ENCODE measurements around the gene OR2T35. TPM values are rescaled to one million over a fixed set of nuclear protein-coding genes. Genes with fewer than 3 reads are reported as not detected.

The OR2T35 gene
- total RNA-seq, 1 experiment from 2014 or later = not detected

GRCh38 chr1:248596615-248597014, 48.5 kb downstream of the OR2T35 start (continued):
- TF ChIP-seq, protein P1, sequence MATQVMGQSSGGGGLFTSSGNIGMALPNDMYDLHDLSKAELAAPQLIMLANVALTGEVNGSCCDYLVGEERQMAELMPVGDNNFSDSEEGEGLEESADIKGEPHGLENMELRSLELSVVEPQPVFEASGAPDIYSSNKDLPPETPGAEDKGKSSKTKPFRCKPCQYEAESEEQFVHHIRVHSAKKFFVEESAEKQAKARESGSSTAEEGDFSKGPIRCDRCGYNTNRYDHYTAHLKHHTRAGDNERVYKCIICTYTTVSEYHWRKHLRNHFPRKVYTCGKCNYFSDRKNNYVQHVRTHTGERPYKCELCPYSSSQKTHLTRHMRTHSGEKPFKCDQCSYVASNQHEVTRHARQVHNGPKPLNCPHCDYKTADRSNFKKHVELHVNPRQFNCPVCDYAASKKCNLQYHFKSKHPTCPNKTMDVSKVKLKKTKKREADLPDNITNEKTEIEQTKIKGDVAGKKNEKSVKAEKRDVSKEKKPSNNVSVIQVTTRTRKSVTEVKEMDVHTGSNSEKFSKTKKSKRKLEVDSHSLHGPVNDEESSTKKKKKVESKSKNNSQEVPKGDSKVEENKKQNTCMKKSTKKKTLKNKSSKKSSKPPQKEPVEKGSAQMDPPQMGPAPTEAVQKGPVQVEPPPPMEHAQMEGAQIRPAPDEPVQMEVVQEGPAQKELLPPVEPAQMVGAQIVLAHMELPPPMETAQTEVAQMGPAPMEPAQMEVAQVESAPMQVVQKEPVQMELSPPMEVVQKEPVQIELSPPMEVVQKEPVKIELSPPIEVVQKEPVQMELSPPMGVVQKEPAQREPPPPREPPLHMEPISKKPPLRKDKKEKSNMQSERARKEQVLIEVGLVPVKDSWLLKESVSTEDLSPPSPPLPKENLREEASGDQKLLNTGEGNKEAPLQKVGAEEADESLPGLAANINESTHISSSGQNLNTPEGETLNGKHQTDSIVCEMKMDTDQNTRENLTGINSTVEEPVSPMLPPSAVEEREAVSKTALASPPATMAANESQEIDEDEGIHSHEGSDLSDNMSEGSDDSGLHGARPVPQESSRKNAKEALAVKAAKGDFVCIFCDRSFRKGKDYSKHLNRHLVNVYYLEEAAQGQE (IDR thresholded peaks at IDR 0.05; ENCODE audit: low read depth) = no peak
- TF ChIP-seq POLR2AphosphoS5 (IDR thresholded peaks at IDR 0.05; ENCODE audit: low read depth, low read length) (no peak), ELF1 (IDR thresholded peaks at IDR 0.05; ENCODE audit: borderline replicate concordance, low read depth) (no peak), JUND (IDR thresholded peaks at IDR 0.05) (no peak)

- Histone ChIP-seq H3K36me3 (ENCODE audit: control insufficient read depth in 1 of 2, insufficient read depth in 2 of 2, low read length in 2 of 2) (no peaks in the 10 kb centered on the region), H3K9me3 (ENCODE audit: control insufficient read depth in 1 of 2, insufficient read depth in 1 of 2, low read depth in 1 of 2, low read length in 2 of 2) (no peaks in the 10 kb centered on the region), H2AFZ (ENCODE audit: low read depth, low read length, poor library complexity, severe bottlenecking) (no peak overlapping the region), H3K9me2 (ENCODE audit: insufficient read depth) (no peaks in the 10 kb centered on the region), H4K20me1 (ENCODE audit: insufficient read depth) (no peaks in the 10 kb centered on the region), H3K9ac (ENCODE audit: low read length) (no peak overlapping the region), H3K4me3 (replicated peaks in 1 of 2; ENCODE audit: low read depth in 1 of 2, low read length in 2 of 2) (no peak overlapping the region), H3K79me2 (ENCODE audit: insufficient read depth, low read length) (no peaks in the 10 kb centered on the region), H3K4me2 (ENCODE audit: low read length) (no peak overlapping the region), H3K27me3 (ENCODE audit: insufficient read depth, low read length) (no peaks in the 10 kb centered on the region), H3K27ac (ENCODE audit: low read depth, low read length) (no peak overlapping the region), H3K4me1 (ENCODE audit: control insufficient read depth in 1 of 2, insufficient read depth in 2 of 2, low read length in 2 of 2) (no peaks in the 10 kb centered on the region)
- intact Hi-C loops (cut with micrococcal nuclease) = no loop called here
- TF ChIP-seq ATF3 (IDR thresholded peaks at IDR 0.05) (no peak), ZNF274 (IDR thresholded peaks at IDR 0.05; ENCODE audit: low read depth, low read length) (no peak), EZH2phosphoT487 (IDR thresholded peaks at IDR 0.05; ENCODE audit: borderline replicate concordance) (no peak)
- DNase-seq (ENCODE audit: low read depth, low spot score) = no peak
- no TSS peak for BruUV-seq (replicated peaks)
- ChIA-PET RAD21 (ENCODE audit: low non-redundant PET in 1 of 2, low total read pairs in 2 of 2, uncharacterized antibody in 2 of 2, unreplicated experiment in 2 of 2) (no interaction called here), POLR2A (no interaction called here), CTCF (no interaction called here)
- ATAC-seq = no peak
Observed at GRCh38 chr1:248593226-248593625, 51.9 kb downstream of the OR2T35 start.
